Measurements from ENCODE around the gene NUDT13. TPM values are rescaled to one million over a fixed set of nuclear protein-coding genes. Genes with fewer than 3 reads are reported as not detected.

Gene NUDT13
- total RNA-seq, 1 experiment from 2014 or later: 1.5 TPM

DNA sequence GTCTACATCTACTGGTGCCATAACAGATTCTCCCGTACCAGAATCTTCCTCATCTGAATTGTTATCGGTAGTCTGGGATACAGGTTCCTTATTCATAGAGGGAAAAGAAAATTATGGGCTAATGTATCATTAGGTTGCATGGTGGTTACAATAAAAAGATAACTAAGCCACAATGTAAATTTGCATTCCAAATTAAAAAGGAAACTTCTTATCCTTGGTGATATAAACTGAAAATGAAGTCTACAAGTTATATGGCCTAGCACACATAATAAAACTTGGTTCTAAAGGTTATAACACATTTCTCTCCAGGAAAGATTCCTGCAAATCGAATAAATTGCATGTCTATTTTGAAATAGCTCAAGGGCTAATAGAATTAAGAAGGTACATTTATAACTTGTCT lies 24.5 kb downstream of the NUDT13 start:
- Histone ChIP-seq H3K18ac (ENCODE audit: insufficient read length, low read depth, low read length) (no peak overlapping the region), H3K4me2 (ENCODE audit: insufficient read depth, insufficient read length, low read length) (no peak overlapping the region), H2BK12ac (ENCODE audit: insufficient read length, low read depth, low read length) (no peak overlapping the region), H3K4ac (ENCODE audit: low read depth, low read length) (no peak overlapping the region), H4K5ac (ENCODE audit: insufficient read length, low read depth, low read length) (no peak overlapping the region), H3K4me1 (ENCODE audit: insufficient read depth, low read length) (no peaks in the 10 kb centered on the region), H3K27ac (ENCODE audit: insufficient read length, low read depth, low read length) (no peak overlapping the region), H4K20me1 (ENCODE audit: control insufficient read depth, insufficient read depth, insufficient read length) (no peaks in the 10 kb centered on the region), H3K23me2 (ENCODE audit: insufficient read length, low read depth, low read length, poor library complexity, severe bottlenecking) (no peaks in the 10 kb centered on the region), H3K23ac (ENCODE audit: insufficient read length, low read depth, low read length) (no peak overlapping the region), H3K56ac (ENCODE audit: insufficient read length, low read depth, low read length) (no peak overlapping the region), H3T11ph (ENCODE audit: low read length) (no peak overlapping the region), H3K79me1 (ENCODE audit: insufficient read depth, low read depth, low read length, poor library complexity, severe bottlenecking) (peaks cover 3% of the 10 kb centered on the region), H3K14ac (ENCODE audit: insufficient read depth, low read length) (no peak overlapping the region), H2BK15ac (ENCODE audit: low read depth, low read length) (no peak overlapping the region), H3K9me3 (ENCODE audit: control insufficient read depth, low read depth, low read length) (no peaks in the 10 kb centered on the region), H3K79me2 (ENCODE audit: insufficient read depth, low read length) (no peaks in the 10 kb centered on the region), H2BK20ac (ENCODE audit: low read depth, low read length, poor library complexity, severe bottlenecking) (no peak overlapping the region), H2AK5ac (ENCODE audit: insufficient read length, low read length) (no peak overlapping the region), H4K91ac (ENCODE audit: insufficient read length, low read depth, low read length) (no peak overlapping the region), H3K27me3 (ENCODE audit: insufficient read depth, low read length) (no peaks in the 10 kb centered on the region), H4K8ac (replicated peaks; ENCODE audit: insufficient read length, low read depth, low read length) (no peak overlapping the region), H2AFZ (ENCODE audit: low read length) (no peak overlapping the region), H2BK120ac (ENCODE audit: low read depth, low read length, poor library complexity, severe bottlenecking) (no peak overlapping the region), H2BK5ac (ENCODE audit: insufficient read length, low read length) (no peak overlapping the region), H3K9ac (ENCODE audit: extremely low read depth, insufficient read length, low read length) (no peak overlapping the region)
- H3K4me3 Mint-ChIP-seq: no peak overlapping the region
- peaks cover 23 to 70% (median 67%) of the 10 kb centered on the region in 3 experiments; a peak in 6 of 7 replicates for H3K36me3 Mint-ChIP-seq (ENCODE audit: insufficient read depth in 1 of 3, low read depth in 3 of 3)
- no peaks in the 10 kb centered on the region for H3K27me3 Mint-ChIP-seq (ENCODE audit: low read depth)
- no peak for TF ChIP-seq CTCF (conservative IDR thresholded peaks at IDR 0.05)
- no peaks in the 10 kb centered on the region for H3K9me3 Mint-ChIP-seq
- no peak for DNase-seq
- H3K4me1 Mint-ChIP-seq: no peaks in the 10 kb centered on the region
- WGBS (ENCODE audit: extremely low coverage, insufficient read length, low lambda C conversion rate): no CpG with 5 or more reads among the region's 3 CpGs
- no peak overlapping the region for H3K27ac Mint-ChIP-seq

All from H9 (cell line).